HEK293 (cell line): ENCODE results near the gene TNFAIP8.

Experiments
- HOXD13 ChIP-seq: sonication (generic); formaldehyde crosslinking; IDR thresholded peaks from 2 replicates; pipeline ENCODE4 v1.8.0; 2022; ENCODE audit warnings: missing genetic modification reagents, borderline replicate concordance
- IKZF3 ChIP-seq: fragments of 450-650 bp; IDR thresholded peaks from 2 replicates; pipeline ENCODE4 v1.5.0; 2018; ENCODE audit warnings: missing biosample characterization, mild to moderate bottlenecking, missing genetic modification characterization, moderate library complexity
- MYNN ChIP-seq: fragments of 450-650 bp; formaldehyde crosslinking; IDR thresholded peaks from 2 replicates; pipeline ENCODE4 v1.5.1; 2016; ENCODE audit warnings: missing biosample characterization, missing genetic modification characterization, borderline replicate concordance
- OSR2 ChIP-seq: fragments of 450-650 bp; formaldehyde crosslinking; IDR thresholded peaks from 2 replicates; pipeline ENCODE4 v1.5.1; 2016; ENCODE audit warnings: missing biosample characterization, missing genetic modification characterization
- SCRT1 ChIP-seq: fragments of 450-650 bp; formaldehyde crosslinking; IDR thresholded peaks from 2 replicates; pipeline ENCODE4 v1.5.1; 2016; ENCODE audit warnings: missing biosample characterization, missing genetic modification characterization, borderline replicate concordance
- SETDB1 ChIP-seq: IDR thresholded peaks from one replicate; pipeline ENCODE4 v1.6.1; 2017; ENCODE audit warnings: mild to moderate bottlenecking, low read length, moderate library complexity, mixed read lengths; ENCODE audit not compliant: insufficient read length
- WT1 ChIP-seq: fragments of 450-650 bp; formaldehyde crosslinking; IDR thresholded peaks from 2 replicates; pipeline ENCODE4 v1.5.1; 2016; ENCODE audit warnings: missing biosample characterization, missing genetic modification characterization
- ZBTB1 ChIP-seq: fragments of 450-650 bp; formaldehyde crosslinking; IDR thresholded peaks from 2 replicates; pipeline ENCODE4 v1.5.1; 2016; ENCODE audit warnings: missing biosample characterization, missing genetic modification characterization
- ZFP69B ChIP-seq: fragments of 450-650 bp; formaldehyde crosslinking; IDR thresholded peaks from 2 replicates; pipeline ENCODE4 v1.5.1; 2016; ENCODE audit warnings: missing biosample characterization, missing genetic modification characterization
- ZNF132 ChIP-seq: fragments of 450-650 bp; formaldehyde crosslinking; IDR thresholded peaks from 2 replicates; pipeline ENCODE4 v1.5.1; 2017; ENCODE audit warnings: missing biosample characterization, missing genetic modification characterization, borderline replicate concordance
- ZNF133 ChIP-seq: fragments of 450-650 bp; formaldehyde crosslinking; IDR thresholded peaks from 2 replicates; pipeline ENCODE4 v1.5.1; 2016; ENCODE audit warnings: missing biosample characterization, missing genetic modification characterization
- ZNF19 ChIP-seq: fragments of 450-650 bp; formaldehyde crosslinking; IDR thresholded peaks from 2 replicates; pipeline ENCODE4; 2016; ENCODE audit warnings: missing biosample characterization, missing genetic modification characterization, low read depth
- ZNF292 ChIP-seq: fragments of 450-650 bp; formaldehyde crosslinking; IDR thresholded peaks from 2 replicates; pipeline ENCODE4 v1.5.1; 2016; ENCODE audit warnings: low read depth, missing biosample characterization, missing genetic modification characterization, borderline replicate concordance
- ZNF341 ChIP-seq: fragments of 450-650 bp; formaldehyde crosslinking; IDR thresholded peaks from 2 replicates; pipeline ENCODE4; 2016; ENCODE audit warnings: low read depth, missing biosample characterization, missing genetic modification characterization
- ZNF350 ChIP-seq: fragments of 450-650 bp; formaldehyde crosslinking; IDR thresholded peaks from 2 replicates; pipeline ENCODE4 v1.5.0; 2017; ENCODE audit warnings: missing biosample characterization, mild to moderate bottlenecking, missing genetic modification characterization
- ZNF354C ChIP-seq: fragments of 450-650 bp; formaldehyde crosslinking; IDR thresholded peaks from 2 replicates; pipeline ENCODE4 v1.5.1; 2016; ENCODE audit warnings: missing biosample characterization, missing genetic modification characterization, low read depth, borderline replicate concordance
- ZNF37A ChIP-seq: fragments of 450-650 bp; IDR thresholded peaks from 2 replicates; pipeline ENCODE4 v1.5.1; 2018; ENCODE audit warnings: missing biosample characterization, missing genetic modification characterization
- ZNF433 ChIP-seq: fragments of 450-650 bp; formaldehyde crosslinking; IDR thresholded peaks from 2 replicates; pipeline ENCODE4 v1.5.1; 2016; ENCODE audit warnings: missing biosample characterization, missing genetic modification characterization, low read depth
- ZNF473 ChIP-seq: fragments of 450-650 bp; formaldehyde crosslinking; IDR thresholded peaks from 2 replicates; pipeline ENCODE4 v1.5.1; 2017; ENCODE audit warnings: missing biosample characterization, missing genetic modification characterization
- ZNF555 ChIP-seq: fragments of 450-650 bp; formaldehyde crosslinking; conservative IDR thresholded peaks from 2 replicates; pipeline ENCODE4 v1.5.1; 2017; ENCODE audit warnings: missing biosample characterization, mild to moderate bottlenecking, missing genetic modification characterization, inconsistent platforms
- ZNF654 ChIP-seq: fragments of 450-650 bp; formaldehyde crosslinking; IDR thresholded peaks from 2 replicates; pipeline ENCODE4 v1.5.1; 2016; ENCODE audit warnings: low read depth, missing biosample characterization, missing genetic modification characterization
- ZSCAN23 ChIP-seq: fragments of 450-650 bp; formaldehyde crosslinking; IDR thresholded peaks from 2 replicates; pipeline ENCODE4 v1.5.1; 2016; ENCODE audit warnings: missing biosample characterization, missing genetic modification characterization
- ZSCAN30 ChIP-seq: fragments of 450-650 bp; IDR thresholded peaks from 2 replicates; pipeline ENCODE4 v1.5.1; 2018; ENCODE audit warnings: missing biosample characterization, mild to moderate bottlenecking, missing genetic modification characterization, moderate library complexity
- TF ChIP-seq, protein P1 (sequence below): fragments of 450-650 bp; formaldehyde crosslinking; IDR thresholded peaks from 2 replicates; pipeline ENCODE4 v1.5.1; 2016; ENCODE audit warnings: missing biosample characterization, missing genetic modification characterization, low read depth
- TF ChIP-seq, protein P2 (sequence below): fragments of 450-650 bp; formaldehyde crosslinking; IDR thresholded peaks from 2 replicates; pipeline ENCODE4 v1.5.0; 2017; ENCODE audit warnings: missing biosample characterization, missing genetic modification characterization, borderline replicate concordance
- TF ChIP-seq, protein P3 (sequence below): fragments of 450-650 bp; formaldehyde crosslinking; IDR thresholded peaks from 2 replicates; pipeline ENCODE4 v1.5.1; 2016; ENCODE audit warnings: missing biosample characterization, missing genetic modification characterization
- TF ChIP-seq, protein P4 (sequence below): fragments of 450-650 bp; formaldehyde crosslinking; IDR thresholded peaks from 2 replicates; pipeline ENCODE4; 2016; ENCODE audit warnings: missing biosample characterization, missing genetic modification characterization
- TF ChIP-seq, protein P5 (sequence below): fragments of 450-650 bp; formaldehyde crosslinking; IDR thresholded peaks from 2 replicates; pipeline ENCODE4 v1.5.1; 2016; ENCODE audit warnings: missing biosample characterization, missing genetic modification characterization
- TF ChIP-seq, protein P6 (sequence below): fragments of 450-650 bp; formaldehyde crosslinking; IDR thresholded peaks from 2 replicates; pipeline ENCODE4 v1.5.1; 2017; ENCODE audit warnings: missing biosample characterization, missing genetic modification characterization

The TNFAIP8 gene

DNA sequence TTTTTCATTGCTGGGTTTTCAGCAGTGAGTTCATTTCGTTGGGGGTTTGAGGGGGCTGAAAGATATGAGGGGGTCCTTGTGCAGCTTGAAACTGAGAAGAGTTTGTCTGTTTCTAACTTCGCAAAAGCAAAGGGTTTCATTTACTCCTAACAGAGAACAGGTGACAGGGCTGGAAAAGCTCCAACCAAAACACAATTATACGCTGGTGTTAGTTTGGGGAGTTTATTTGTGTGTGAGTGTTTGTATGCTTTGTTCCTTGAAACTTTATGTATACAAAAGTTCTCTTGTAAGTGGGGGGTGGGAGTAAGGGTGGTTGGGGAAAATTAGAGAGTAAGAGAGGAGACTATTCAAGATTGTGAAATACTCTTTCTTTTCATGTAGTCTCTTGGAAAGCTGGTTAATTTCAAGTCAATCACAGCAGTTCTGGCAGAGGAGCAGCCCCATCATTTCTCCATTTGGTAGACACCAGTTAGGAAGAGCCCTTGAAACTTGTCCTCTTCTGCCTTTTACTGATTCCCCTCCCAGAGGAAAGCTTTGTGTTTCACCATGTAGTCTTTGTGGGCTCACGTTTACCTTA is 881 bp downstream of the TNFAIP8 start (continued):
- TF ChIP-seq, protein P1, sequence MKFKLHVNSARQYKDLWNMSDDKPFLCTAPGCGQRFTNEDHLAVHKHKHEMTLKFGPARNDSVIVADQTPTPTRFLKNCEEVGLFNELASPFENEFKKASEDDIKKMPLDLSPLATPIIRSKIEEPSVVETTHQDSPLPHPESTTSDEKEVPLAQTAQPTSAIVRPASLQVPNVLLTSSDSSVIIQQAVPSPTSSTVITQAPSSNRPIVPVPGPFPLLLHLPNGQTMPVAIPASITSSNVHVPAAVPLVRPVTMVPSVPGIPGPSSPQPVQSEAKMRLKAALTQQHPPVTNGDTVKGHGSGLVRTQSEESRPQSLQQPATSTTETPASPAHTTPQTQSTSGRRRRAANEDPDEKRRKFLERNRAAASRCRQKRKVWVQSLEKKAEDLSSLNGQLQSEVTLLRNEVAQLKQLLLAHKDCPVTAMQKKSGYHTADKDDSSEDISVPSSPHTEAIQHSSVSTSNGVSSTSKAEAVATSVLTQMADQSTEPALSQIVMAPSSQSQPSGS (tag by site-specific recombination): no peak
- TF ChIP-seq IKZF3 (0 out of 2 replicates have a peak, but pooled peaks have one; percentile 18), ZNF354C (tag by site-specific recombination) (no peak), HOXD13 (no peak), ZNF132 (tag by site-specific recombination) (no peak), ZNF292 (tag by site-specific recombination) (no peak), MYNN (tag by site-specific recombination) (no peak), OSR2 (tag by site-specific recombination) (0 out of 2 replicates have a peak, but pooled peaks have one; percentile 32), ZSCAN30 (tag by site-specific recombination) (peak; percentile 22; the same call in 1 of the 2 replicates), ZNF341 (peak; percentile 33; the same call in 1 of the 2 replicates), ZSCAN23 (tag by site-specific recombination) (no peak), ZNF37A (tag by site-specific recombination) (no peak), ZNF350 (no peak), ZBTB1 (no peak), ZNF654 (tag by site-specific recombination) (no peak), ZFP69B (tag by site-specific recombination) (no peak), ZNF19 (no peak), ZNF473 (tag by site-specific recombination) (no peak), SCRT1 (tag by site-specific recombination) (peak; percentile 47; the same call in 1 of the 2 replicates), ZNF433 (tag by site-specific recombination) (no peak), WT1 (tag by site-specific recombination) (peak; percentile 99), ZNF555 (tag by site-specific recombination) (no peak), ZNF133 (tag by site-specific recombination) (no peak), SETDB1 (no peak)
- TF ChIP-seq, protein P2, sequence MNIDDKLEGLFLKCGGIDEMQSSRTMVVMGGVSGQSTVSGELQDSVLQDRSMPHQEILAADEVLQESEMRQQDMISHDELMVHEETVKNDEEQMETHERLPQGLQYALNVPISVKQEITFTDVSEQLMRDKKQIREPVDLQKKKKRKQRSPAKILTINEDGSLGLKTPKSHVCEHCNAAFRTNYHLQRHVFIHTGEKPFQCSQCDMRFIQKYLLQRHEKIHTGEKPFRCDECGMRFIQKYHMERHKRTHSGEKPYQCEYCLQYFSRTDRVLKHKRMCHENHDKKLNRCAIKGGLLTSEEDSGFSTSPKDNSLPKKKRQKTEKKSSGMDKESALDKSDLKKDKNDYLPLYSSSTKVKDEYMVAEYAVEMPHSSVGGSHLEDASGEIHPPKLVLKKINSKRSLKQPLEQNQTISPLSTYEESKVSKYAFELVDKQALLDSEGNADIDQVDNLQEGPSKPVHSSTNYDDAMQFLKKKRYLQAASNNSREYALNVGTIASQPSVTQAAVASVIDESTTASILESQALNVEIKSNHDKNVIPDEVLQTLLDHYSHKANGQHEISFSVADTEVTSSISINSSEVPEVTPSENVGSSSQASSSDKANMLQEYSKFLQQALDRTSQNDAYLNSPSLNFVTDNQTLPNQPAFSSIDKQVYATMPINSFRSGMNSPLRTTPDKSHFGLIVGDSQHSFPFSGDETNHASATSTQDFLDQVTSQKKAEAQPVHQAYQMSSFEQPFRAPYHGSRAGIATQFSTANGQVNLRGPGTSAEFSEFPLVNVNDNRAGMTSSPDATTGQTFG (tag by site-specific recombination): no peak
- TF ChIP-seq, protein P3, sequence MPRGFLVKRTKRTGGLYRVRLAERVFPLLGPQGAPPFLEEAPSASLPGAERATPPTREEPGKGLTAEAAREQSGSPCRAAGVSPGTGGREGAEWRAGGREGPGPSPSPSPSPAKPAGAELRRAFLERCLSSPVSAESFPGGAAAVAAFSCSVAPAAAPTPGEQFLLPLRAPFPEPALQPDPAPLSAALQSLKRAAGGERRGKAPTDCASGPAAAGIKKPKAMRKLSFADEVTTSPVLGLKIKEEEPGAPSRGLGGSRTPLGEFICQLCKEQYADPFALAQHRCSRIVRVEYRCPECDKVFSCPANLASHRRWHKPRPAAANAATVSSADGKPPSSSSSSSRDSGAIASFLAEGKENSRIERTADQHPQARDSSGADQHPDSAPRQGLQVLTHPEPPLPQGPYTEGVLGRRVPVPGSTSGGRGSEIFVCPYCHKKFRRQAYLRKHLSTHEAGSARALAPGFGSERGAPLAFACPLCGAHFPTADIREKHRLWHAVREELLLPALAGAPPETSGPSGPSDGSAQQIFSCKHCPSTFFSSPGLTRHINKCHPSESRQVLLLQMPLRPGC (tag by site-specific recombination): no peak
- TF ChIP-seq, protein P4, sequence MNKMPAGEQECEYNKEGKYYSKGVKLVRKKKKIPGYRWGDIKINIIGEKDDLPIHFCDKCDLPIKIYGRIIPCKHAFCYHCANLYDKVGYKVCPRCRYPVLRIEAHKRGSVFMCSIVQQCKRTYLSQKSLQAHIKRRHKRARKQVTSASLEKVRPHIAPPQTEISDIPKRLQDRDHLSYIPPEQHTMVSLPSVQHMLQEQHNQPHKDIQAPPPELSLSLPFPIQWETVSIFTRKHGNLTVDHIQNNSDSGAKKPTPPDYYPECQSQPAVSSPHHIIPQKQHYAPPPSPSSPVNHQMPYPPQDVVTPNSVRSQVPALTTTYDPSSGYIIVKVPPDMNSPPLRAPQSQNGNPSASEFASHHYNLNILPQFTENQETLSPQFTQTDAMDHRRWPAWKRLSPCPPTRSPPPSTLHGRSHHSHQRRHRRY: no peak
- TF ChIP-seq, protein P5, sequence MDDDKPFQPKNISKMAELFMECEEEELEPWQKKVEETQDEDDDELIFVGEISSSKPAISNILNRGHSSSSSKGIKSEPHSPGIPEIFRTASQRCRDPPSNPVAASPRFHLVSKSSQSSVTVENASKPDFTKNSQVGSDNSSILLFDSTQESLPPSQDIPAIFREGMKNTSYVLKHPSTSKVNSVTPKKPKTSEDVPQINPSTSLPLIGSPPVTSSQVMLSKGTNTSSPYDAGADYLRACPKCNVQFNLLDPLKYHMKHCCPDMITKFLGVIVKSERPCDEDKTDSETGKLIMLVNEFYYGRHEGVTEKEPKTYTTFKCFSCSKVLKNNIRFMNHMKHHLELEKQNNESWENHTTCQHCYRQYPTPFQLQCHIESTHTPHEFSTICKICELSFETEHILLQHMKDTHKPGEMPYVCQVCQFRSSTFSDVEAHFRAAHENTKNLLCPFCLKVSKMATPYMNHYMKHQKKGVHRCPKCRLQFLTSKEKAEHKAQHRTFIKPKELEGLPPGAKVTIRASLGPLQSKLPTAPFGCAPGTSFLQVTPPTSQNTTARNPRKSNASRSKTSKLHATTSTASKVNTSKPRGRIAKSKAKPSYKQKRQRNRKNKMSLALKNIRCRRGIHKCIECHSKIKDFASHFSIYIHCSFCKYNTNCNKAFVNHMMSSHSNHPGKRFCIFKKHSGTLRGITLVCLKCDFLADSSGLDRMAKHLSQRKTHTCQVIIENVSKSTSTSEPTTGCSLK (tag by site-specific recombination): no peak
- TF ChIP-seq, protein P6, sequence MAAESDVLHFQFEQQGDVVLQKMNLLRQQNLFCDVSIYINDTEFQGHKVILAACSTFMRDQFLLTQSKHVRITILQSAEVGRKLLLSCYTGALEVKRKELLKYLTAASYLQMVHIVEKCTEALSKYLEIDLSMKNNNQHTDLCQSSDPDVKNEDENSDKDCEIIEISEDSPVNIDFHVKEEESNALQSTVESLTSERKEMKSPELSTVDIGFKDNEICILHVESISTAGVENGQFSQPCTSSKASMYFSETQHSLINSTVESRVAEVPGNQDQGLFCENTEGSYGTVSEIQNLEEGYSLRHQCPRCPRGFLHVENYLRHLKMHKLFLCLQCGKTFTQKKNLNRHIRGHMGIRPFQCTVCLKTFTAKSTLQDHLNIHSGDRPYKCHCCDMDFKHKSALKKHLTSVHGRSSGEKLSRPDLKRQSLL: no peak
